DND-41 (cell line): Measurements from ENCODE around the gene SLIT1.

Source experiments
- ATAC-seq: fragments of 200-7000 bp; cut with Tn5 transposase; 3 replicates; pipeline ENCODE4 v1.9.1; 2021; ENCODE audit warnings: low read depth; ENCODE audit not compliant: insufficient read depth
- DNase-seq: peaks from one replicate; pipeline ENCODE4 v3.0.0-alpha.2; 2020
- H2AFZ ChIP-seq: 2 replicates; pipeline ENCODE4 v1.6.0; 2012; ENCODE audit warnings: low read depth, low read length
- H3K27ac ChIP-seq: 2 replicates; pipeline ENCODE4 v1.5.1; 2012; ENCODE audit warnings: low read length, inconsistent platforms
- H3K27me3 ChIP-seq: fragments of 200-600 bp; sonication (generic); 2 replicates; pipeline ENCODE4 v1.6.0; 2012; ENCODE audit warnings: low read length, mild to moderate bottlenecking, inconsistent platforms; ENCODE audit not compliant: insufficient read depth, poor library complexity
- H3K36me3 ChIP-seq: 2 replicates; pipeline ENCODE4 v1.5.1; 2012; ENCODE audit warnings: low read length, inconsistent platforms; ENCODE audit not compliant: insufficient read depth
- H3K4me1 ChIP-seq: 2 replicates; pipeline ENCODE4 v1.5.1; 2012; ENCODE audit warnings: mild to moderate bottlenecking, low read length; ENCODE audit not compliant: insufficient read depth
- H3K4me2 ChIP-seq: 2 replicates; pipeline ENCODE4 v1.6.0; 2012; ENCODE audit warnings: mild to moderate bottlenecking, moderate library complexity, low read length, inconsistent platforms; ENCODE audit not compliant: insufficient read depth
- H3K4me3 ChIP-seq, 2 experiments: fragments of 200-600 bp in 1 of 2; shearing (Covaris generic) in 1 of 2; 2 replicates each; pipeline ENCODE4 v1.5.1; 2012 to 2016; ENCODE audit warnings: inconsistent platforms in 2 of 2, low read length in 2 of 2, mild to moderate bottlenecking in 2 of 2, low read depth in 1 of 2, moderate library complexity in 1 of 2
- H3K79me2 ChIP-seq: 2 replicates; pipeline ENCODE4 v1.6.0; 2012; ENCODE audit warnings: low read length, inconsistent platforms; ENCODE audit not compliant: insufficient read depth
- H3K9ac ChIP-seq: 2 replicates; pipeline ENCODE4 v1.6.0; 2012; ENCODE audit warnings: low read depth, mild to moderate bottlenecking, inconsistent platforms, low read length, moderate library complexity
- H3K9me3 ChIP-seq: 2 replicates; pipeline ENCODE4 v1.5.1; 2012; ENCODE audit warnings: low read length, moderate library complexity, mild to moderate bottlenecking, inconsistent platforms; ENCODE audit not compliant: insufficient read depth, severe bottlenecking
- H4K20me1 ChIP-seq: 2 replicates; pipeline ENCODE4 v1.6.0; 2012; ENCODE audit warnings: low read length; ENCODE audit not compliant: insufficient read depth
- EZH2 ChIP-seq: IDR thresholded peaks from 3 replicates; pipeline ENCODE4 v1.6.1; 2012; ENCODE audit warnings: borderline replicate concordance, low read depth, mild to moderate bottlenecking, moderate library complexity, low read length, inconsistent platforms; ENCODE audit not compliant: severe bottlenecking
- TF ChIP-seq, protein P1 (sequence below): IDR thresholded peaks from 2 replicates; pipeline ENCODE4 v1.5.1; 2012; ENCODE audit warnings: borderline replicate concordance, low read length, moderate library complexity, mild to moderate bottlenecking; ENCODE audit not compliant: poor library complexity, severe bottlenecking; ENCODE audit errors: extremely low read depth

SLIT1 gene

DNA sequence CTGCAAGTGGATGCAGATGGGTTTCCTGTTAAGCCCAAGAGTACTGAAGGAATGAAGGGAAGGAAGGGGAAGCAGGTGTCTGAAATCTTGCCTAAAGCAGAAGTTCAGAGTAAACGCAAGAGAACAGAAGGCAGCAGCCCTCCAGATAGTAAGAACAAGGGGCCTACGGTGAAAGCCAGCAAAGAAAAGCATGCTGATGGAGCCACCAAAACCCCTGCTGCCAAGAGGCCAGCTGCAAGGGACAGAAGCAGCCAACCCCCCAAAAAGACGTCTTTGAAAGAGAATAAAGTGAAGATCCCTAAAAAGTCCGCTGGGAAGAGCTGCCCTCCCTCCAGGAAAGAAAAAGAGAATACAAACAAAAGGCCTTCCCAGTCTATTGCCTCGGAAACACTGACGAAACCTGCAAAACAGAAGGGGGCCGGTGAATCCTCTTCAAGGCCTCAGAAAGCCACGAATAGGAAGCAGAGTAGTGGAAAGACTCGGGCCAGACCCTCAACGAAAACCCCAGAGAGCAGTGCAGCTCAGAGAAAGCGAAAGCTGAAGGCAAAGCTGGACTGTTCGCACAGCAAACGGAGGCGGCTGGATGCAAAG is 201.1 kb downstream of the SLIT1 start:
- H3K9ac ChIP-seq = no peak overlapping the region
- no peak for ATAC-seq

DNA sequence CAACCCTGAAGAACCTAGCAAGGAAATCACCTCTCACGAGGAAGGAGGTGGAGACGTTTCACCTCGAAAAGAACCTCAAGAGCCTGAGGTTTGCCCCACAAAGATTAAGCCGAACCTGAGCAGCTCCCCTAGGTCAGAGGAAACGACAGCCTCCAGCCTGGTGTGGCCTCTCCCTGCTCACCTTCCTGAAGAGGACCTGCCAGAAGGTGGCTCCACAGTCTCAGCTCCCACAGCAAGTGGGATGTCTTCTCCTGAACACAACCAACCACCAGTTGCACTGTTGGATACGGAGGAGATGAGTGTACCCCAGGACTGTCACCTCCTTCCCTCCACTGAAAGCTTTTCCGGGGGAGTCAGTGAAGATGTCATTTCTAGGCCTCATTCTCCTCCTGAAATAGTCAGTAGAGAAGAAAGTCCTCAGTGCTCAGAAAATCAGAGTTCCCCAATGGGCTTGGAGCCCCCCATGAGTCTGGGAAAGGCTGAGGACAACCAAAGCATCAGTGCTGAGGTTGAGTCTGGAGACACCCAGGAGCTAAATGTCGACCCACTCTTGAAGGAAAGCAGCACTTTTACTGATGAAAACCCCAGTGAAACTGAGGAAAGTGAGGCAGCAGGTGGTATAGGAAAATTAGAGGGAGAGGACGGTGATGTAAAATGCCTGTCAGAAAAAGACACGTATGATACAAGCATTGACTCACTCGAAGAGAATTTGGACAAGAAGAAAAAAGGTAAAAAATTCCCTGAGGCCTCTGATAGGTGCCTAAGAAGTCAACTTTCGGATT is 203.4 kb downstream of the SLIT1 start:
- DNase-seq (no peak), ATAC-seq (no peak)
- Histone ChIP-seq H3K4me1 (no peaks in the 10 kb centered on the region), H4K20me1 (no peaks in the 10 kb centered on the region), H3K36me3 (peaks cover 18% of the 10 kb centered on the region; the same call in 1 of the 2 replicates), H3K27me3 (no peaks in the 10 kb centered on the region), H3K79me2 (no peaks in the 10 kb centered on the region), H3K9ac (no peak overlapping the region), H2AFZ (no peak overlapping the region), H3K9me3 (no peaks in the 10 kb centered on the region), H3K4me3 (no peak overlapping the region), H3K4me2 (no peak overlapping the region), H3K27ac (no peak overlapping the region)
- TF ChIP-seq EZH2 = no peak
- TF ChIP-seq, protein P1, sequence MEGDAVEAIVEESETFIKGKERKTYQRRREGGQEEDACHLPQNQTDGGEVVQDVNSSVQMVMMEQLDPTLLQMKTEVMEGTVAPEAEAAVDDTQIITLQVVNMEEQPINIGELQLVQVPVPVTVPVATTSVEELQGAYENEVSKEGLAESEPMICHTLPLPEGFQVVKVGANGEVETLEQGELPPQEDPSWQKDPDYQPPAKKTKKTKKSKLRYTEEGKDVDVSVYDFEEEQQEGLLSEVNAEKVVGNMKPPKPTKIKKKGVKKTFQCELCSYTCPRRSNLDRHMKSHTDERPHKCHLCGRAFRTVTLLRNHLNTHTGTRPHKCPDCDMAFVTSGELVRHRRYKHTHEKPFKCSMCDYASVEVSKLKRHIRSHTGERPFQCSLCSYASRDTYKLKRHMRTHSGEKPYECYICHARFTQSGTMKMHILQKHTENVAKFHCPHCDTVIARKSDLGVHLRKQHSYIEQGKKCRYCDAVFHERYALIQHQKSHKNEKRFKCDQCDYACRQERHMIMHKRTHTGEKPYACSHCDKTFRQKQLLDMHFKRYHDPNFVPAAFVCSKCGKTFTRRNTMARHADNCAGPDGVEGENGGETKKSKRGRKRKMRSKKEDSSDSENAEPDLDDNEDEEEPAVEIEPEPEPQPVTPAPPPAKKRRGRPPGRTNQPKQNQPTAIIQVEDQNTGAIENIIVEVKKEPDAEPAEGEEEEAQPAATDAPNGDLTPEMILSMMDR = no peak

More for the DNA sequence above, 201.1 kb downstream of the SLIT1 start:
- Histone ChIP-seq H4K20me1 (no peaks in the 10 kb centered on the region), H3K79me2 (no peaks in the 10 kb centered on the region), H3K4me2 (no peak overlapping the region), H3K36me3 (peaks cover 18% of the 10 kb centered on the region; the same call in 1 of the 2 replicates), H3K27ac (no peak overlapping the region), H2AFZ (no peak overlapping the region), H3K9me3 (no peaks in the 10 kb centered on the region), H3K27me3 (no peaks in the 10 kb centered on the region), H3K4me3 (no peak overlapping the region), H3K4me1 (no peaks in the 10 kb centered on the region)
- no peak for TF ChIP-seq EZH2
- TF ChIP-seq, protein P1 = no peak
- no peak for DNase-seq

DNA sequence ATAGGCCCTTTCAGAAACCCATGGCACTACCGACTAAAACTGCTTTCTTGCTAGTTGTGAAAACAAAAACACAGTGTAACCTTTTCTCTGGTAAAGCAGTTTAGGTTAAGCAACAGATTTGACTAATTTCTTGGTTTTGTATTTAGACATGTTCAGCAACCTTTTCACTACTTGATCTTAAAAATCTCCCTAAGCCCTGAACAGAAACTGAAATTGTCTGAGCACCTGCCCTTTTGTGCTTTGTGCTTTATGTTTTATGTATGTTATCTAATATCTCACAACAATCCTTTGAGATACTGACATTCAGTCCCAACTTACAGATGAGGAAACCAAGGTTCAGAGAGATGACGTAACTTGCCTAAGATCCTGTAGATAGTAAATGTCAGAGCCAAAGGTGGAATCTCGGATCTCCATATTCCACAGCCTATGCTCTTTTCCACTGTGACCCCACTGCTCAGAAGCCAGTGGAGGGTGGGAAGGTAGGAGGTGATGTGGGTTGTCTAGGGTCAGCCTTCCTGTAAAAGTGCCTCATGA is 207.1 kb downstream of the SLIT1 start:
- H2AFZ ChIP-seq = no peak overlapping the region
- no peak overlapping the region for H3K4me2 ChIP-seq
- H3K4me3 ChIP-seq = no peak overlapping the region
- TF ChIP-seq EZH2 = no peak
- TF ChIP-seq, protein P1 = no peak
- H3K27ac ChIP-seq = no peak overlapping the region
- no peaks in the 10 kb centered on the region for H4K20me1 ChIP-seq
- no peaks in the 10 kb centered on the region for H3K27me3 ChIP-seq
- H3K9ac ChIP-seq = no peak overlapping the region
- no peaks in the 10 kb centered on the region for H3K79me2 ChIP-seq
- no peaks in the 10 kb centered on the region for H3K4me1 ChIP-seq
- H3K36me3 ChIP-seq = peaks cover 21% of the 10 kb centered on the region; the same call in 1 of the 2 replicates
- ATAC-seq (no peak), DNase-seq (no peak)
- no peaks in the 10 kb centered on the region for H3K9me3 ChIP-seq
